A549 (cell line): ENCODE results near the gene SLC9A9. TPM values are rescaled to one million over a fixed set of nuclear protein-coding genes. Genes with fewer than 3 reads are reported as not detected.

Source experiments
- ATAC-seq, 2 experiments: fragments of 200-7000 bp in 1 of 2; fragments of >200 bp in 1 of 2; cut with Nextera tagmentation in 1 of 2; cut with Tn5 transposase in 1 of 2; 3 replicates each; pipeline versions ENCODE4 v1.8.0 to v1.9.1; 2018 to 2020; ENCODE audit warnings: mild to moderate bottlenecking in 1 of 2, moderate library complexity in 1 of 2
- CTCF ChIA-PET: fragments of 300-600 bp; sonication (Branson Sonifier 250); formaldehyde crosslinking; extraction: SDS; loops from one replicate; lab custom pipeline; 2021; ENCODE audit warnings: antibody characterized with exemption, inconsistent platforms; lab: Yijun Ruan, JAX
- POLR2A ChIA-PET: fragments of 350-600 bp; formaldehyde crosslinking; extraction: SDS; loops from one replicate; lab custom pipeline; 2021; ENCODE audit warnings: antibody characterized with exemption, inconsistent platforms; lab: Yijun Ruan, JAX
- DNase-seq, 2 experiments: peaks; one replicate each; pipeline versions ENCODE4 v3.0.0 to v3.0.0-alpha.2; 2011 to 2016; ENCODE audit warnings: low read depth in 1 of 2, low spot score in 1 of 2
- FAIRE-seq: peaks from 2 replicates; lab custom pipeline; 2011; peaks lifted over from hg19 to GRCh38; lab: Jason Lieb, UNC
- H3K27ac ChIP-seq, 2 experiments: fragments of >200 bp; sonication (Bioruptor Twin); formaldehyde crosslinking; 3 replicates each; pipeline ENCODE4 v1.5.1; 2016 to 2017
- H3K4me1 ChIP-seq: fragments of >200 bp; sonication (Bioruptor Twin); formaldehyde crosslinking; 3 replicates; pipeline ENCODE4 v1.6.1; 2016
- H3K4me2 ChIP-seq: fragments of >200 bp; sonication (Bioruptor Twin); formaldehyde crosslinking; 3 replicates; pipeline ENCODE4 v1.6.1; 2016
- H3K4me3 ChIP-seq: fragments of >200 bp; sonication (Bioruptor Twin); formaldehyde crosslinking; 3 replicates; pipeline ENCODE4 v1.5.1; 2016
- H3K9me3 ChIP-seq: fragments of >200 bp; sonication (Bioruptor Twin); formaldehyde crosslinking; 3 replicates; pipeline ENCODE4 v1.6.1; 2016
- BHLHE40 ChIP-seq: IDR thresholded peaks from 2 replicates; pipeline ENCODE4 v1.6.1; 2012; ENCODE audit warnings: low read depth, low read length, inconsistent platforms
- CBX2 ChIP-seq: fragments of 200-600 bp; sonication (generic); IDR thresholded peaks from 2 replicates; pipeline ENCODE4 v1.6.1; 2016; ENCODE audit warnings: low read depth, mild to moderate bottlenecking, borderline replicate concordance
- CEBPB ChIP-seq, 2 experiments: fragments of >200 bp in 1 of 2; sonication (Bioruptor Twin) in 1 of 2; formaldehyde crosslinking in 1 of 2; IDR thresholded peaks; 2 replicates each; pipeline ENCODE4 v1.6.1; 2012 to 2016
- EHF ChIP-seq: fragments of 250-450 bp; sonication (Bioruptor Pico); IDR thresholded peaks from 2 replicates; pipeline ENCODE4 v1.5.0; 2020; ENCODE audit warnings: mild to moderate bottlenecking
- EP300 ChIP-seq, 2 experiments: fragments of >200 bp; sonication (Bioruptor Twin); formaldehyde crosslinking; IDR thresholded peaks; 2 replicates in 1 of 2; 3 replicates in 1 of 2; pipeline ENCODE4 v1.6.1; 2016 to 2017
- ESRRA ChIP-seq: fragments of 150-350 bp; IDR thresholded peaks from 2 replicates; pipeline ENCODE4 v1.6.1; 2014; ENCODE audit warnings: mild to moderate bottlenecking, low read length, borderline replicate concordance
- FOSL2 ChIP-seq, 2 experiments: fragments of 450-650 bp in 1 of 2; fragments of >200 bp in 1 of 2; sonication (Bioruptor Twin) in 1 of 2; formaldehyde crosslinking; IDR thresholded peaks; 2 replicates each; pipeline versions ENCODE4 v1.5.0 to v1.6.1; 2016 to 2020; ENCODE audit warnings: mild to moderate bottlenecking in 1 of 2, moderate library complexity in 1 of 2
- FOXS1 ChIP-seq: fragments of 250-450 bp; sonication (Bioruptor Pico); IDR thresholded peaks from 2 replicates; pipeline ENCODE4 v1.5.0; 2020; ENCODE audit warnings: mild to moderate bottlenecking, moderate library complexity
- GATA3 ChIP-seq: IDR thresholded peaks from 2 replicates; pipeline ENCODE4 v1.6.1; 2012; ENCODE audit warnings: borderline replicate concordance
- JUN ChIP-seq, 2 experiments: fragments of >200 bp; sonication (Bioruptor Twin); formaldehyde crosslinking; IDR thresholded peaks; 2 replicates in 1 of 2; 3 replicates in 1 of 2; pipeline ENCODE4 v1.6.1; 2016 to 2017
- JUNB ChIP-seq: fragments of >200 bp; sonication (Bioruptor Twin); formaldehyde crosslinking; IDR thresholded peaks from 2 replicates; pipeline ENCODE4 v1.6.1; 2016
- MAFK ChIP-seq: fragments of 450-650 bp; IDR thresholded peaks from 2 replicates; pipeline ENCODE4 v1.6.1; 2014; ENCODE audit not compliant: partially characterized antibody
- NFE2L2 ChIP-seq: fragments of 150-350 bp; conservative IDR thresholded peaks from 2 replicates; pipeline ENCODE4 v1.6.1; 2014; ENCODE audit warnings: low read length
- NR3C1 ChIP-seq: fragments of >200 bp; sonication (Bioruptor Twin); formaldehyde crosslinking; IDR thresholded peaks from 3 replicates; pipeline ENCODE4 v1.6.1; 2017
- POLR2AphosphoS2 ChIP-seq: conservative IDR thresholded peaks from 2 replicates; pipeline ENCODE4 v1.6.1; 2012; ENCODE audit warnings: low read length, improper control_type of control experiment, inconsistent platforms
- RAD21 ChIP-seq, 2 experiments: fragments of >200 bp in 1 of 2; sonication (Bioruptor Twin) in 1 of 2; formaldehyde crosslinking in 1 of 2; IDR thresholded peaks in 1 of 2; conservative IDR thresholded peaks in 1 of 2; 2 replicates in 1 of 2; 3 replicates in 1 of 2; pipeline ENCODE4 v1.6.1; 2012 to 2018; ENCODE audit warnings: inconsistent platforms in 1 of 2
- RARB ChIP-seq: fragments of 250-450 bp; sonication (Bioruptor Pico); IDR thresholded peaks from 2 replicates; pipeline ENCODE4 v1.8.0; 2021; ENCODE audit warnings: mild to moderate bottlenecking, moderate library complexity
- SREBF2 ChIP-seq: fragments of 450-650 bp; IDR thresholded peaks from 2 replicates; pipeline ENCODE4 v1.6.1; 2014; ENCODE audit warnings: mild to moderate bottlenecking, moderate library complexity
- ZFP36 ChIP-seq: fragments of 450-650 bp; IDR thresholded peaks from 2 replicates; pipeline ENCODE4 v1.6.1; 2014; ENCODE audit warnings: borderline replicate concordance; ENCODE audit not compliant: partially characterized antibody
- WGBS: methylation state at CpG from one replicate; pipeline ENCODE4 v1.1.6; 2017; ENCODE audit errors: missing lambda C conversion rate; 5-methylcytosine and 5-hydroxymethylcytosine counted together
- polyA plus RNA-seq, 4 experiments: library from polyadenylated mRNA; depleted of rRNA in 3 of 4; stranded (reverse); fragments of >200 nt; fragmentation: RNase III in 1 of 4; extraction: RNeasy Plus Mini Kit Qiagen cat#74134 plus additional on column Dnase treatment in 1 of 4; gene quantifications; 2 replicates in 3 of 4; 3 replicates in 1 of 4; pipeline ENCODE4 v1.2.3, GENCODE V29; 2011 to 2017
- TF ChIP-seq, protein P1 (sequence below): fragments of 450-650 bp; IDR thresholded peaks from 2 replicates; pipeline ENCODE4 v1.6.1; 2014; ENCODE audit warnings: antibody characterized with exemption
- TF ChIP-seq, protein P2 (sequence below): fragments of >200 bp; sonication (Bioruptor Twin); formaldehyde crosslinking; IDR thresholded peaks from 3 replicates; pipeline ENCODE4 v1.6.1; 2016
- TF ChIP-seq, protein P3 (sequence below): fragments of 150-350 bp; IDR thresholded peaks from 2 replicates; pipeline ENCODE4 v1.6.1; 2014; ENCODE audit warnings: low read depth, mild to moderate bottlenecking, low read length
- TF ChIP-seq, protein P4 (sequence below): fragments of >200 bp; sonication (Bioruptor Twin); formaldehyde crosslinking; IDR thresholded peaks from 2 replicates; pipeline ENCODE4 v1.6.1; 2016
- TF ChIP-seq, protein P5 (sequence below): fragments of 250-450 bp; sonication (Bioruptor Pico); IDR thresholded peaks from 2 replicates; pipeline ENCODE4 v1.5.0; 2020; ENCODE audit warnings: low read depth, mild to moderate bottlenecking, moderate library complexity
- TF ChIP-seq, protein P6 (sequence below): IDR thresholded peaks from 2 replicates; pipeline ENCODE4 v1.6.1; 2012

Gene SLC9A9
- polyA plus RNA-seq, 2 of the 4 experiments (the other 2 are of a cell fraction) = 0.10 to 0.32 TPM

DNA sequence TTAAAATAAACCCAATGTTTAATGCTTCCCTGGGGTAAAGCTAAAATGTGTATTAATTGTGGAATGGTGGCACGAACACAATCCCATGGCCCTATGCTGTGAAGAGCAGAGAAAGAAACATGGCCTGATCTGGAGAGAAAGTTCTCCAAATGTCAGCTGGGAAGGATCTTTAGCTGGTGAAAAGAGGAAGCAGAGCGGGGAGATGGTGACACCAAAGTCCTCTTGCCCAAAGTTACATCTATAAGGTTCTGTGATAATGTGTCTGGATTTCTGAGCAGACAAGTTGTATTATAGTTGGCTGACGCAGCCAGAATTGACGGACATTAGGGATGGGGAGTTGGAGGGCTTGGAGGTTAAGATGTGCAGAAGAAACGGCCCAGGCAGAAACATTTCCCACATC is 532.5 kb downstream of the SLC9A9 start:
- ATAC-seq (no peak), FAIRE-seq (no peak), DNase-seq (no peak)
- no peak overlapping the region for H3K4me2 ChIP-seq
- POLR2A ChIA-PET = no interaction called here
- CTCF ChIA-PET = no interaction called here
- WGBS = 39% methylated on average over 5 of the region's 5 CpGs
- TF ChIP-seq ESRRA (no peak), POLR2AphosphoS2 (no peak), GATA3 (no peak), NFE2L2 (no peak), SREBF2 (no peak), RARB (CRISPR knock-in tag) (no peak), JUN (IDR thresholded peaks at IDR 0.05) (no peak), MAFK (no peak), FOXS1 (CRISPR knock-in tag) (no peak)
- TF ChIP-seq, protein P1, sequence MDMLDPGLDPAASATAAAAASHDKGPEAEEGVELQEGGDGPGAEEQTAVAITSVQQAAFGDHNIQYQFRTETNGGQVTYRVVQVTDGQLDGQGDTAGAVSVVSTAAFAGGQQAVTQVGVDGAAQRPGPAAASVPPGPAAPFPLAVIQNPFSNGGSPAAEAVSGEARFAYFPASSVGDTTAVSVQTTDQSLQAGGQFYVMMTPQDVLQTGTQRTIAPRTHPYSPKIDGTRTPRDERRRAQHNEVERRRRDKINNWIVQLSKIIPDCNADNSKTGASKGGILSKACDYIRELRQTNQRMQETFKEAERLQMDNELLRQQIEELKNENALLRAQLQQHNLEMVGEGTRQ = no peak
- TF ChIP-seq, protein P2, sequence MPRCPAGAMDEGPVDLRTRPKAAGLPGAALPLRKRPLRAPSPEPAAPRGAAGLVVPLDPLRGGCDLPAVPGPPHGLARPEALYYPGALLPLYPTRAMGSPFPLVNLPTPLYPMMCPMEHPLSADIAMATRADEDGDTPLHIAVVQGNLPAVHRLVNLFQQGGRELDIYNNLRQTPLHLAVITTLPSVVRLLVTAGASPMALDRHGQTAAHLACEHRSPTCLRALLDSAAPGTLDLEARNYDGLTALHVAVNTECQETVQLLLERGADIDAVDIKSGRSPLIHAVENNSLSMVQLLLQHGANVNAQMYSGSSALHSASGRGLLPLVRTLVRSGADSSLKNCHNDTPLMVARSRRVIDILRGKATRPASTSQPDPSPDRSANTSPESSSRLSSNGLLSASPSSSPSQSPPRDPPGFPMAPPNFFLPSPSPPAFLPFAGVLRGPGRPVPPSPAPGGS = no peak
- TF ChIP-seq, protein P3, sequence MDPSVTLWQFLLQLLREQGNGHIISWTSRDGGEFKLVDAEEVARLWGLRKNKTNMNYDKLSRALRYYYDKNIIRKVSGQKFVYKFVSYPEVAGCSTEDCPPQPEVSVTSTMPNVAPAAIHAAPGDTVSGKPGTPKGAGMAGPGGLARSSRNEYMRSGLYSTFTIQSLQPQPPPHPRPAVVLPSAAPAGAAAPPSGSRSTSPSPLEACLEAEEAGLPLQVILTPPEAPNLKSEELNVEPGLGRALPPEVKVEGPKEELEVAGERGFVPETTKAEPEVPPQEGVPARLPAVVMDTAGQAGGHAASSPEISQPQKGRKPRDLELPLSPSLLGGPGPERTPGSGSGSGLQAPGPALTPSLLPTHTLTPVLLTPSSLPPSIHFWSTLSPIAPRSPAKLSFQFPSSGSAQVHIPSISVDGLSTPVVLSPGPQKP = no peak
- TF ChIP-seq, protein P4, sequence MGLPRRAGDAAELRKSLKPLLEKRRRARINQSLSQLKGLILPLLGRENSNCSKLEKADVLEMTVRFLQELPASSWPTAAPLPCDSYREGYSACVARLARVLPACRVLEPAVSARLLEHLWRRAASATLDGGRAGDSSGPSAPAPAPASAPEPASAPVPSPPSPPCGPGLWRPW = no peak
- H3K4me1 ChIP-seq = no peaks in the 10 kb centered on the region
- H3K27ac ChIP-seq = no peak overlapping the region
- H3K9me3 ChIP-seq = no peaks in the 10 kb centered on the region
- no peak overlapping the region for H3K4me3 ChIP-seq

DNA sequence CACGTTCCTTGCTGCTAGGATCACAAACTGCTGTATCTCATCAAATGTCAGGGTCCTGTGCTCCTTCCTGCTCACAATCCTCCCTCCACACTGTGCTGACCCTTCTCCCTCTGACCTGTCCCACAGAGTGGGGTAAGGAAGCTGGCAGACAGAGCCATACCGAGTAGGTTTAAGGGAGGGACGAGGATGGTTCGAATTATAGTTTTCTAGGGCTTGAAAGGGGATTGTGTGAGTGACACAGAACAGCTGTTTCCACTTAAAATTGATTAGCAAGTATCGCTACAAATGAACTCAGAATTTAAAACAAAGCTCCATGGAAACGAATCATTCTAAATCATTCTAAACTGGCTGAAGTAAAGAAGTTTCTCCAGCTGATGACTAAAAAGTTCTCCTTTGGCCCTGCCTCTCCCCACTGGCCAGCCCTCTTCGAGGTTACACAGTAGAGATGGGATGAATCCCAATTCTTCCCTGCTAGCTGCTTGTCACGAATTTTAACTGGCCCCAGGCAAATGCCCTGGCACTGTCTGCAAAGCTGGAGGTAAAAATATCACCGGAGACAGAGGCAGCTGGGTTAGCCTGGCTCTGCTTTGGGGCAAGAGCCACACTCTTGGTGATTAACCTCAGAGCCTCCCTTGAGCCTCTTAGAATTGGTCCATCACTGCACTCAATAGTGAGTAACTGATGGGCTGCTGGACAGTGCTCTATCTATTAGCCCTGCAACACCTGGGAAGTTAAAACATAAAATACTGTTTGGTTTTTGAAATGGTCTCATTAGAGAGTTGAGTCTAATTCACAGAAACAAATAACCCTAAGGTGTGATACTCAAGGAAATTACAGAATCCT is 533.8 kb downstream of the SLC9A9 start:
- 17% methylated on average over 9 of the region's 9 CpGs for WGBS
- H3K27ac ChIP-seq = no peak overlapping the region
- no peak overlapping the region for H3K4me3 ChIP-seq
- no peaks in the 10 kb centered on the region for H3K4me1 ChIP-seq
- no peak for DNase-seq
- ChIA-PET CTCF (no interaction called here), POLR2A (no interaction called here)
- H3K9me3 ChIP-seq = no peaks in the 10 kb centered on the region
- no peak for FAIRE-seq
- TF ChIP-seq MAFK (no peak), BHLHE40 (no peak), EP300 (IDR thresholded peaks at IDR 0.05) (no peak), NR3C1 (no peak)
- ATAC-seq = no peak
- no peak overlapping the region for H3K4me2 ChIP-seq

DNA sequence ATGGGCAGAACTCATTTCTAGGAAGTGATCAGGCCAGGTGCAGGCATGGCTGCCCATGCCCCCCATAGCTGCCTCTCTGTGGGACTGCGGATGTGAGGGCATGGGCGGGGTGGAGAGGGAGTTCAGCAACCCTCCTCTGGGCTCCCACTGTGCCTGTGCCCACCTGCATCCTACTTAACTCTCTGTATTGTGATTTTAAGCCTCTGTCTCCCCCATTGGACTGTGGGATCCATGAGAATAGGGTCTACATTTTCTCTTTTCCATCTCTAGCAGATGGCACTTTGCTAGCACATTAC is 534.4 kb downstream of the SLC9A9 start:
- Histone ChIP-seq H3K4me1 (no peaks in the 10 kb centered on the region), H3K4me3 (no peak overlapping the region), H3K4me2 (no peak overlapping the region), H3K9me3 (no peaks in the 10 kb centered on the region), H3K27ac (no peak overlapping the region)
- CTCF ChIA-PET = no interaction called here
- WGBS = 15% methylated on average over 2 of the region's 2 CpGs
- POLR2A ChIA-PET = no interaction called here
- no peak for DNase-seq
- ATAC-seq = no peak
- TF ChIP-seq, protein P5, sequence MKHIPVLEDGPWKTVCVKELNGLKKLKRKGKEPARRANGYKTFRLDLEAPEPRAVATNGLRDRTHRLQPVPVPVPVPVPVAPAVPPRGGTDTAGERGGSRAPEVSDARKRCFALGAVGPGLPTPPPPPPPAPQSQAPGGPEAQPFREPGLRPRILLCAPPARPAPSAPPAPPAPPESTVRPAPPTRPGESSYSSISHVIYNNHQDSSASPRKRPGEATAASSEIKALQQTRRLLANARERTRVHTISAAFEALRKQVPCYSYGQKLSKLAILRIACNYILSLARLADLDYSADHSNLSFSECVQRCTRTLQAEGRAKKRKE (CRISPR knock-in tag) = no peak
- TF ChIP-seq POLR2AphosphoS2 (no peak), CEBPB (IDR thresholded peaks at IDR 0.05) (no peak), NFE2L2 (no peak), CBX2 (no peak), RAD21 (conservative IDR thresholded peaks at IDR 0.05 in 1 of 2, IDR thresholded peaks at IDR 0.05 in 1 of 2) (no peak), NR3C1 (no peak), JUNB (no peak), RARB (CRISPR knock-in tag) (no peak), FOSL2 (IDR thresholded peaks at IDR 0.05) (no peak), FOSL2 (CRISPR knock-in tag; IDR thresholded peaks at IDR 0.05) (no peak), EHF (CRISPR knock-in tag) (no peak), ZFP36 (no peak)
- TF ChIP-seq, protein P2 = no peak
- TF ChIP-seq, protein P6, sequence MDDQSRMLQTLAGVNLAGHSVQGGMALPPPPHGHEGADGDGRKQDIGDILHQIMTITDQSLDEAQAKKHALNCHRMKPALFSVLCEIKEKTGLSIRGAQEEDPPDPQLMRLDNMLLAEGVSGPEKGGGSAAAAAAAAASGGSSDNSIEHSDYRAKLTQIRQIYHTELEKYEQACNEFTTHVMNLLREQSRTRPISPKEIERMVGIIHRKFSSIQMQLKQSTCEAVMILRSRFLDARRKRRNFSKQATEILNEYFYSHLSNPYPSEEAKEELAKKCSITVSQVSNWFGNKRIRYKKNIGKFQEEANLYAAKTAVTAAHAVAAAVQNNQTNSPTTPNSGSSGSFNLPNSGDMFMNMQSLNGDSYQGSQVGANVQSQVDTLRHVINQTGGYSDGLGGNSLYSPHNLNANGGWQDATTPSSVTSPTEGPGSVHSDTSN = no peak
- no peak for FAIRE-seq
